OCI-LY7 (cell line): ENCODE results near the gene PITPNB. TPM values are rescaled to one million over a fixed set of nuclear protein-coding genes. Genes with fewer than 3 reads are reported as not detected.

Experiments
- BruUV-seq: library from RNA; stranded (reverse); fragments of 400-500 nt; replicated peaks from 2 replicates; lab custom pipeline; 2021; lab: Mats Ljungman, UMichigan
- CTCF ChIA-PET: fragments of 300-600 bp; sonication (Branson Sonifier 250); formaldehyde crosslinking; loops from one replicate; lab custom pipeline; 2022; ENCODE audit warnings: antibody characterized with exemption; ENCODE audit not compliant: unreplicated experiment; lab: Charles Lee
- POLR2A ChIA-PET: fragments of 300-600 bp; sonication (Branson Sonifier 250); formaldehyde crosslinking; loops from one replicate; lab custom pipeline; 2022; ENCODE audit warnings: antibody characterized with exemption; lab: Charles Lee
- DNase-seq: peaks from one replicate; pipeline ENCODE4 v3.0.0-alpha.2; 2015; ENCODE audit warnings: low spot score
- H2AFZ ChIP-seq: fragments of 200-600 bp; sonication (generic), shearing (Covaris generic); 2 replicates; pipeline ENCODE4 v1.6.1; 2014; ENCODE audit warnings: mild to moderate bottlenecking, antibody characterized with exemption, low read length, moderate library complexity
- H3K27ac ChIP-seq: fragments of 200-600 bp; sonication (generic); 2 replicates; pipeline ENCODE4 v1.5.1; 2014; ENCODE audit warnings: mixed run types, low read depth, mild to moderate bottlenecking, moderate library complexity, low read length, inconsistent platforms; ENCODE audit not compliant: poor library complexity, severe bottlenecking
- H3K36me3 ChIP-seq: fragments of 200-600 bp; sonication (generic); 2 replicates; pipeline ENCODE4 v1.6.1; 2014; ENCODE audit warnings: mild to moderate bottlenecking, antibody characterized with exemption, low read length, moderate library complexity, mixed read lengths; ENCODE audit not compliant: insufficient read depth
- H3K4me1 ChIP-seq: fragments of 200-600 bp; sonication (generic); 2 replicates; pipeline ENCODE4 v1.5.1; 2014; ENCODE audit warnings: mild to moderate bottlenecking, low read length; ENCODE audit not compliant: insufficient read depth, poor library complexity, severe bottlenecking
- H3K4me2 ChIP-seq: fragments of 200-600 bp; sonication (generic); 2 replicates; pipeline ENCODE4 v1.6.1; 2014; ENCODE audit warnings: mild to moderate bottlenecking, low read length
- H3K4me3 ChIP-seq: fragments of 200-600 bp; sonication (generic); 2 replicates; pipeline ENCODE4 v1.5.1; 2014; ENCODE audit warnings: mild to moderate bottlenecking, low read depth, low read length; ENCODE audit not compliant: poor library complexity, severe bottlenecking
- H3K79me2 ChIP-seq: fragments of 200-600 bp; sonication (generic); 2 replicates; pipeline ENCODE4 v1.6.1; 2016; ENCODE audit warnings: low read depth, mild to moderate bottlenecking, low read length, moderate library complexity, mixed read lengths; ENCODE audit not compliant: insufficient read depth
- H3K9me2 ChIP-seq: fragments of 200-600 bp; sonication (generic); 2 replicates; pipeline ENCODE4 v1.6.1; 2016; ENCODE audit warnings: mild to moderate bottlenecking, low read length, mixed read lengths; ENCODE audit not compliant: insufficient read depth
- H3K9me3 ChIP-seq: fragments of 200-600 bp; sonication (generic); 2 replicates; pipeline ENCODE4 v1.6.1; 2014; ENCODE audit warnings: mild to moderate bottlenecking, mixed run types, low read length, mixed read lengths
- H4K20me1 ChIP-seq: fragments of 200-600 bp; sonication (generic); 2 replicates; pipeline ENCODE4 v1.6.1; 2014; ENCODE audit warnings: mild to moderate bottlenecking, antibody characterized with exemption, low read length, moderate library complexity, mixed read lengths; ENCODE audit not compliant: insufficient read depth
- EZH2phosphoT487 ChIP-seq: fragments of 200-600 bp; sonication (generic); IDR thresholded peaks from 2 replicates; pipeline ENCODE4 v1.6.1; 2018; ENCODE audit warnings: low read depth, borderline replicate concordance, mild to moderate bottlenecking, mixed run types, antibody characterized with exemption, low read length, moderate library complexity, mixed read lengths
- intact Hi-C: fragments of 100-400 bp; cut with micrococcal nuclease; formaldehyde crosslinking; loops from one replicate; pipeline ENCODE4 v1.10.0; 2022; ENCODE audit not compliant: unreplicated experiment
- total RNA-seq, 2 experiments: library from RNA; depleted of rRNA in 1 of 2; stranded (reverse); fragments of >200 nt in 1 of 2; shearing (Covaris generic) in 1 of 2; gene quantifications; 2 replicates each; pipeline ENCODE4 v1.2.3, GENCODE V29; 2014 to 2022
- TF ChIP-seq, protein P1 (sequence below): fragments of 200-600 bp; sonication (generic); conservative IDR thresholded peaks from 2 replicates; pipeline ENCODE4 v1.5.1; 2014; ENCODE audit warnings: mild to moderate bottlenecking, antibody characterized with exemption, low read length, moderate library complexity, mixed read lengths

PITPNB gene
- total RNA-seq, 2 experiments from 2014 or later = 21.8 to 97.4 TPM

DNA sequence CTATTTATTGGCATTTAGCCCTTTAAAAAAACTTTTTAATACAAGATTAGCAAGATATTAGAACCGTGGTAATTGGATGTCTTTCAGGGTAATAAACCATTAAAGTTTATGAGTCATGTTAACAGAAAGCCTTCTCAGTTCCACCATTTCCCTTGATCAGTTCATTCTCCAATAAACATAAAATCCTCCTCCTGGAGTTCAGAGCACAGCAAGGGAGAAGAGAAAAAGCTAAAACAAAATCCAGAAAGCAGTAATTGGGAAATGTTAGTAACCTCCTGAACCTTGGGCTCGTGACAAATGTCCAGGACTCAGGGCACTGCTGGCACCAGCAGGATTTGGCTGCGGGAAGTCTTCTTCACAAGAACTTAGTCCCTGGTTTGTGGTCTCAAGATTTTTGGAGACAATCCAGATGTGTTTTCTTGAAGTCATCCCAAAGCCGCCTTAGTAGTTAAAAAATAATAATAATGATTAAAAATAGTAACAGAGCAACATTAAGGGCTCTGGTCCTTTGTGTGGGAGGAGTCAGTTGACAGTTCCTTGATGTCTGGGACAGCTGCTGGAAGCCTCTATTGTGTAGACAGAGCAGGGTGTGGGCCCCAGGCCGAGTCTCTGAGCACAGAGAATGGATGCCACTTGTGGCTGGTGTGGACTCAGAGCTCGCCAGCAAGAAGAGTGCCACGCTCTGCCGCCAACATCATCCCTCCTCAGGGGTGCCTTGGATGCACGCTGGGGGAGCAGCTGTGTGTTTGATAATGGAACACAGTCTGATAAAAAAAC lies 43.4 kb upstream of the PITPNB start:
- no peaks in the 10 kb centered on the region for H4K20me1 ChIP-seq
- no TSS peak for BruUV-seq
- H3K4me3 ChIP-seq = no peak overlapping the region
- H3K4me1 ChIP-seq = no peaks in the 10 kb centered on the region
- POLR2A ChIA-PET = interaction anchor here (0.6 kb wide), 3 partner anchors 10 to 825 kb away, joined by 4 to 5 read pairs (median 4); no protein-coding TSS in a partner anchor
- no peaks in the 10 kb centered on the region for H3K36me3 ChIP-seq
- intact Hi-C loops = no loop called here
- no peaks in the 10 kb centered on the region for H3K79me2 ChIP-seq
- H3K4me2 ChIP-seq = no peak overlapping the region
- DNase-seq = no peak
- peaks cover under 1% of the 10 kb centered on the region; the same call in 1 of the 2 replicates for H3K9me3 ChIP-seq
- no peaks in the 10 kb centered on the region for H3K9me2 ChIP-seq
- no peak for TF ChIP-seq EZH2phosphoT487
- TF ChIP-seq, protein P1, sequence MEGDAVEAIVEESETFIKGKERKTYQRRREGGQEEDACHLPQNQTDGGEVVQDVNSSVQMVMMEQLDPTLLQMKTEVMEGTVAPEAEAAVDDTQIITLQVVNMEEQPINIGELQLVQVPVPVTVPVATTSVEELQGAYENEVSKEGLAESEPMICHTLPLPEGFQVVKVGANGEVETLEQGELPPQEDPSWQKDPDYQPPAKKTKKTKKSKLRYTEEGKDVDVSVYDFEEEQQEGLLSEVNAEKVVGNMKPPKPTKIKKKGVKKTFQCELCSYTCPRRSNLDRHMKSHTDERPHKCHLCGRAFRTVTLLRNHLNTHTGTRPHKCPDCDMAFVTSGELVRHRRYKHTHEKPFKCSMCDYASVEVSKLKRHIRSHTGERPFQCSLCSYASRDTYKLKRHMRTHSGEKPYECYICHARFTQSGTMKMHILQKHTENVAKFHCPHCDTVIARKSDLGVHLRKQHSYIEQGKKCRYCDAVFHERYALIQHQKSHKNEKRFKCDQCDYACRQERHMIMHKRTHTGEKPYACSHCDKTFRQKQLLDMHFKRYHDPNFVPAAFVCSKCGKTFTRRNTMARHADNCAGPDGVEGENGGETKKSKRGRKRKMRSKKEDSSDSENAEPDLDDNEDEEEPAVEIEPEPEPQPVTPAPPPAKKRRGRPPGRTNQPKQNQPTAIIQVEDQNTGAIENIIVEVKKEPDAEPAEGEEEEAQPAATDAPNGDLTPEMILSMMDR = no peak
- H3K27ac ChIP-seq = no peak overlapping the region
- CTCF ChIA-PET = no interaction called here
- no peak overlapping the region for H2AFZ ChIP-seq

DNA sequence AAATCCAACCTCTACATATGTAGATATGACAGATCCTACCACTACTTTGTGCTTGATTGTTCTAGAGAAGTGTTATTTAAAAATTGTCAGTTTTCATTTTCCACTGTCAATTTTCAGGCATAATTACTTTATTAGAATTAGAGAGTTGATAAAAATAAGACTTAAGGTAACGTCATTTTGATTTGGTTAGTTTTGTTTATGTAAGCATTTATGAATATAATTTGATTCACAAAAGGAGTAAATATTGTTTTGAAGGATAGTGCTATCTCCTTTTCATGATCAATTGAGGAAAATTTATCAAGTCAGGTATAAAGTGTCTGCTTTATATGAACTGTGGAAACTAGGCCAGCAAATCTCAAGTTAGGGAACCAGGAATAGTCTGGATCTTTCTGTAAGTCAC lies 42.6 kb upstream of the PITPNB start:
- ChIA-PET CTCF (no interaction called here), POLR2A (no interaction called here)
- no peak overlapping the region for H3K4me2 ChIP-seq
- no peak for TF ChIP-seq EZH2phosphoT487
- TF ChIP-seq, protein P1 = no peak
- no TSS peak for BruUV-seq
- H4K20me1 ChIP-seq = no peaks in the 10 kb centered on the region
- no peaks in the 10 kb centered on the region for H3K9me2 ChIP-seq
- H3K4me3 ChIP-seq = no peak overlapping the region
- no peaks in the 10 kb centered on the region for H3K36me3 ChIP-seq
- intact Hi-C loops = no loop called here
- no peak overlapping the region for H2AFZ ChIP-seq
- no peak overlapping the region for H3K27ac ChIP-seq
- H3K4me1 ChIP-seq = no peaks in the 10 kb centered on the region
- DNase-seq = no peak
- no peaks in the 10 kb centered on the region for H3K79me2 ChIP-seq
- peaks cover 5% of the 10 kb centered on the region for H3K9me3 ChIP-seq

DNA sequence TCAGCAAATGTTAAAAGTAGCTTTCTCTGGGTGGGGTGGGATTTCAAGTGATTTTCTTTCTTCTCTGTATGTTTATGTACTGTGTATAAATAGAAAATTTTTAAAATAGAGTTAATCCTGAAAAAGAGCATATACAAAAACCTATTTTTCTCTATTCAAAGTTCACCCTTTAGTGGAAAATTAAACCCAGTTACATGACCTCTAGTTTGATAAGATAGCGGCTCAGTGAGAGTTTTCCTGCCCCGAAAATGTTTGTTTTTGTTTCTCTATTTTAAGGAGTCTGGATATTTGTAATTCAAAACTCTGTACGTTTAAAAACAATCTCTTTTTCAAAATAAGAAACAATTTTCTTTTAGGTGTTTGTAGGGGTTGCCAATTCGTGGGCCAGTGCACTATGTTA lies 42.1 kb upstream of the PITPNB start:
- CTCF ChIA-PET = no interaction called here

More for the DNA sequence above, 42.1 kb upstream of the PITPNB start:
- no peak overlapping the region for H3K27ac ChIP-seq
- peaks cover 5% of the 10 kb centered on the region for H3K9me3 ChIP-seq
- TF ChIP-seq EZH2phosphoT487 = no peak
- TF ChIP-seq, protein P1 = no peak
- no peak for DNase-seq
- no peak overlapping the region for H3K4me2 ChIP-seq
- intact Hi-C loops = no loop called here
- POLR2A ChIA-PET = no interaction called here
- BruUV-seq = no TSS peak
- H4K20me1 ChIP-seq = no peaks in the 10 kb centered on the region
- no peak overlapping the region for H3K4me3 ChIP-seq
- H3K4me1 ChIP-seq = no peaks in the 10 kb centered on the region
- no peaks in the 10 kb centered on the region for H3K9me2 ChIP-seq
- no peak overlapping the region for H2AFZ ChIP-seq
- H3K79me2 ChIP-seq = no peaks in the 10 kb centered on the region
- no peaks in the 10 kb centered on the region for H3K36me3 ChIP-seq
